Ishikawa (cell line): ENCODE data around the gene ACTN1.

ENCODE experiments used
- EGR1 ChIP-seq: IDR thresholded peaks from 2 replicates; pipeline ENCODE4 v1.6.1; 2012
- EP300 ChIP-seq: IDR thresholded peaks from 2 replicates; pipeline ENCODE4 v1.6.1; 2012; ENCODE audit warnings: borderline replicate concordance
- FOXM1 ChIP-seq: IDR thresholded peaks from 2 replicates; pipeline ENCODE4 v1.6.1; 2012; ENCODE audit warnings: low read depth, borderline replicate concordance
- MAX ChIP-seq: IDR thresholded peaks from 2 replicates; pipeline ENCODE4 v1.6.1; 2012
- NFIC ChIP-seq: IDR thresholded peaks from 2 replicates; pipeline ENCODE4 v1.6.1; 2012
- REST ChIP-seq: IDR thresholded peaks from 2 replicates; pipeline ENCODE4 v1.6.1; 2012; ENCODE audit warnings: low read depth, mild to moderate bottlenecking
- TAF1 ChIP-seq: IDR thresholded peaks from 2 replicates; pipeline ENCODE4 v1.6.1; 2012; ENCODE audit warnings: low read depth, mild to moderate bottlenecking
- TCF12 ChIP-seq: IDR thresholded peaks from 2 replicates; pipeline ENCODE4 v1.6.1; 2012; ENCODE audit warnings: low read depth

- TF ChIP-seq FOXM1 (0 out of 2 replicates have a peak, but pooled peaks have one; percentile 35), TCF12 (no peak), NFIC (peak; percentile 63), TAF1 (no peak), EGR1 (no peak), MAX (no peak), REST (no peak), EP300 (peak; percentile 69; the same call in 1 of the 2 replicates)
Observed at GRCh38 chr14:68951035-68951797, 27.9 kb downstream of the ACTN1 start.
